HG02885 (cell line): ENCODE results near the gene CXCL8.

Experiments
- ATAC-seq: cut with Tn5 transposase; IDR thresholded peaks from one replicate; pipeline ENCODE4 v1.9.1; 2021; ENCODE audit warnings: mild to moderate bottlenecking; ENCODE audit not compliant: unreplicated experiment, poor library complexity

Gene CXCL8

DNA sequence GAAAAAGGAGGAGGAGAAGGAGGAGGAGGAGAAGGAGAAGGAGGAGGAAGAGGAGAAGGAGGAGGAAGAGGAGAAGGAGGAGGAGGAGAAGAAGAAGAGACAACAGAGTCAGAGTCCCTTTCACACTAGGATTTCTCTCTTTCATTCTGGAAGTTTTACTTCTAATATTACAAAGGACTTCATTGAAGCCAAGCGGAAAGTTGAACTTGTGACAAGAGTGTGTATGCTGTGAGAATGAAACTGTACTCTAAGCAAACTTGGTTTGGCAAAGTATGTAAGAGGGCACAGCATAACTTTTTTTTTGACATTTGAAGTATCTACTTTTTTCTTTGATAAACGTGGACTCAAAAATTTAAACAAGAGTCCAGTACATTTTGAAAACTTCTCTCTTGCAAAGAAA is 48.0 kb downstream of the CXCL8 start:
- ATAC-seq: no peak
